Kidney glomerular epithelial cell (primary cell): ENCODE results near the gene ZBTB8OS.
"Not testable (repeated sequence)": the region's sequence is repeated elsewhere in the genome, so short reads cannot be mapped to it uniquely, and the experiment has no call there.

ENCODE experiments used
- DNase-seq: peaks from one replicate; lab custom pipeline; 2025; lab: John Stamatoyannopoulos, UW

Gene ZBTB8OS

DNA sequence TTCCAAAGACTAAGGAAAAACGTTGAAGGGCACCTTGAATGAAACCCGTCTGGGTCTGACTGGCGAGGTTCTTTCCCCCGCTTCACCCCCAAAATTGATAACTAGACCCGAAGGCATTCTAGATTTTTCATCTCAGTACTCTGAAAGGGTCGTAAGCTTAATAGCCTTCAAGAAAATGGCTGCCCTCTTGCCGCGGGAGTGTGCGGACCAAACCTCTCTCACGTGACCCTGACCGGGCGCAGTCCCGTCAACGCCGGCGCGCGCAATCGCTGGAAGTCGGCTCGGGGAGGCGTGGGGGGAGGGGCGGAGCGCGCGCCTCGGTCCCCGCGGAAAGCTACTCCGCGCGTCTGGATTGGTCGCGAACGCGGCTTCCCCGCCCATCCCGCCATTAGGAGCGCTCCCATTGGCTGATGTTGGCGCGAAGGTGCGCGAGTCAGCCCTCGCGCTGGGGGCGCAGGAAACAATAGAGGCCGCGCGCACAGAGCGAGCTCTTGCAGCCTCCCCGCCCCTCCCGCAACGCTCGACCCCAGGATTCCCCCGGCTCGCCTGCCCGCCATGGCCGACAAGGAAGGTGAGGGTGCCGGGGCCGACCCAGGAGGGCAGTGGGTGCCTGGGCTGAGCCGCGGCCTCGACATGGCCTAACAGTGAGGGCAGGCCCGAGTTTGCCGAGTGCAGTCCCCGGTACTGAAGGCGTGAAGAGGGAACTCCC is 556 bp upstream of the ZBTB8OS start, which contains the start of gene RBBP4:
Gene RBBP4, plus strand, starts transcription at position 457 of the 709 bp plus-strand sequence. Its CDS starts 99 bp downstream, at position 556.
- DNase-seq = peak; percentile 94

DNA sequence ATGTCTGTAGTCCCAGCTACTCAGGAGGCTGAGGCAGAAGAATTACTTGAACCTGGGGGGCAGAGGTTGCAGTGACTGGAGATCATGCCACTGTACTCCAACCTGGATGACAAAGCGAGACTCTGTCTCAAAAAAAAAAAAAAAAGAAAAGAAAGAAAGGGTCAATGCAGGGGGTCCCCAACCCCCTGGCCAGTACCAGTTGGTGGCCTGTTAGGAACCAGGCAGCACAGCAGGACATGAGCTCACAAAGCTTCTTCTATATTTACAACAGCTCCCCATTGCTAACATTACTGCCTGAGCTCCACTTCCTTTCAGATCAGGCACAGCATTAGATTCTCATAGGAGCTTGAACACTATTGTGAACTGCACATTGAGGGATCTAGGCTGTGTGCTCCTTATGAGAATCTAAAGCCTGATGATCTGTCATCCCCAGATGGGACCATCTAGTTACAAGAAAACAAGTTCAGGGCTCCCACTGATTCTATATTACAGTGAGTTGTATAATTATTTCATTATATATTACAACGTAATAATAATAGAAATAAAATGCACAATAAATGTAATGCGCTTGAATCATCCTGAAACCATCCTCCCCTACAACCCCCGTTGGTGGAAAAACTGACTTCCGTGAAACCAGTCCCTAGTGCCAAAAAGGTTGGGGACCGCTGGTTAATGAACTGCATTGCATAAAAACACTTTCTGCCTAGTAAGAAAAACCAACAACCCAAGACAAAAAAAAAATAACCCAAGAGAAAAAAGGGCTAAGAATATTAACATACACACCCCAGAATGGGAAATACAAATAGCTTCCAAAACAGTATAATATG is 2.8 kb downstream of the ZBTB8OS start:
- DNase-seq = no peak

DNA sequence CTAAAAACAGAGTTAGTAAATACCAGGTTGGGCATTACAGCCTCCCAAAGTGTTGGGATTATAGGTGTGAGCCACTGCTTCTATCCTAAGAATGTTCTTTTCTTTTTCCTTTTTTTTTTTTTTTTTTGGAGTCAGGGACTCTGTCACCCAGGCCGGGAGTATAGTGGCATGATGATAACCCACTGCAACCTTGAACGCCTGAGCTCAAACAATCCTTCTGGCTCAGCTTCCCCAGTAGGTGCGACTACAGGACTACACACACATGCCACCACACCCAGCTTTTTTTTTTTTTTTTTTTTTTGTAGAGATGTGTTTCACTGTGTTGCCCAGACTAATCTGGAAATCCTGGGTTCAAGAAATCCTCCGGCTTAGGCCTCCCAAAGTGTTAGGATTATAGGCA is 5.9 kb downstream of the ZBTB8OS start:
- DNase-seq = no peak

DNA sequence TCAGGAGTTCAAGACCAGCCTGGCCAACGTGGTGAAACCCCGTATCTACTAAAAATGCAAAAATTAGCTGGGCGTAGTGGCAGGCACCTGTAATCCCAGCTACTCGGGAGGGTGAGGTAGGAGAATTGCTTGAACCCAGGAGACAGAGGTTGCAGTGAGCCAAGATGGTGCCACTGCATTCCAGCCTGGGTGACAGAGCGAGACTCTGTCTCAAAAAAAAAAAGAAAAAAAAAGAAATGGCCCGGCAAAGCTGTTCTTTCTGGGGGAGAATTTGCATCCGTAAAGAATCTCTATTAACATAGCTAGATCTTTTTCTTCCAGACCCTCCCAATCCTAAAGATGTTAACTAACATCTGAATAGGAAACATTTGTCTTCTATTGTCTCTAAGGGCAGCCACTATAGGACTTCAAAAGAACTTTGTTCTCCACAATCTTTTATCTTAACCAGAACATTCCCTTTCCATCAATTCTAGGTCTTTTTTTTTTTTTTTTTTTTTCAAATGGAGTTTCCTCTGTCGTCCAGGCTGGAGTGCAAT is 8.0 kb downstream of the ZBTB8OS start:
- not testable (repeated sequence) for DNase-seq

DNA sequence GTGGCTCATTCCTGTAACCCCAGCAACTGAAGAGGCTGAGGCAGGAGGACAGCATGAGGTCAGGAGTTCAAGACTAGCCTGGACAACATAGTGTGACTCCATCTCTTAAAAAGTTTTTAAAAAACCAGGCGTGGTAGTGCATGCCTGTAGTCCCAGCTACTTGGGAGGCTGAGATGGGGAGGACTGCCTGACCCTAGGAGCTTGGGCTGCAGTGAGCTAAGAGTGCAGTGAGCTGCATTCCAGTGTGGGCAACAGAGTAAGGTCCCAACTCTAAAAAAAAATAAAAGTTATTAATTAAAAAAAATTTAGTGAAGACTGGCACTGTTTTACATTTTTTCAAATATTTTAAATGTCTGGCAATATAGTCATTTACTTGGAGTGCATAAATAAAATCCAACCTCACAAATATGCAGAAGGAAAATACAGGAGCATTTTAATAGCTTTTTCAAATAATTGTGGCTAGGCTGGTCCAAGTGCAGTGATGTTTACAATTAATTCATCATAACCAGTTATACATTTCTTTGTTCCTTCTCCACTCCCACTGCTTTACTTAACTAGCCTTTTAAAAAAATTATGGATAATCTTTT is 10.8 kb downstream of the ZBTB8OS start:
- no peak for DNase-seq

DNA sequence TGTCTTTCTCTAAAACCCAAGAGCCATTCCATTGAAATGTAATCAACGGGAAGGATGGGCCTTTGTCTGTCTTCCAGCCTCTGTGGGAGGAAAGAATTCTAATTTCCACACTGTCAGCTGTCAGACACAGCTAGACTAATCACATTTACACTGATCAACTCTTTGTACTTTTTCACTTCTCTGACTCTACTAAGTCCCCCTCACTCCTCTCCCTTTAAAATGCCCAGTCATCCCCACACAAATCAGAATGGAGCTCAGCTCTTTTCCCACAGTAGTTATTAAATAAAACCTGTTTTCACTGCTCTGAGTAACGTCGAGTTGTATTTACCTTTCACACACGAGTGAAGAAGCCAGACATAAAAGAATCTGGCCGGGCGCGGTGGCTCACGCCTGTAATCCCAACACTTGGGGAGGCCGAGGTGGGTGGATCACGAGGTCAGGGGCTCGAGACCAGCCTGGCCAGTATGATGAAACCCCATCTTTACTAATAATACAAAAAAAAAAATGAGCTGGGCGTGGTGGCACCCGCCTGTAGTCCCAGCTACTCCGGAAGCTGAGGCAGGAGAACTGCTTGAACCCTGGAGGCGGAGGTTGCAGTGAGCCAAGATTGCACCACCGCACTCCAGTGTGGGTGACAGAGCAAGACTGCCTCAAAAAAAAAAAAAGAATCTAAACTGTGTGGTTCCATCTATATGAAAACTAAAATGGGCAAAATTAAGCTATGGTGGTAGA is 13.3 kb downstream of the ZBTB8OS start:
- DNase-seq = no peak

DNA sequence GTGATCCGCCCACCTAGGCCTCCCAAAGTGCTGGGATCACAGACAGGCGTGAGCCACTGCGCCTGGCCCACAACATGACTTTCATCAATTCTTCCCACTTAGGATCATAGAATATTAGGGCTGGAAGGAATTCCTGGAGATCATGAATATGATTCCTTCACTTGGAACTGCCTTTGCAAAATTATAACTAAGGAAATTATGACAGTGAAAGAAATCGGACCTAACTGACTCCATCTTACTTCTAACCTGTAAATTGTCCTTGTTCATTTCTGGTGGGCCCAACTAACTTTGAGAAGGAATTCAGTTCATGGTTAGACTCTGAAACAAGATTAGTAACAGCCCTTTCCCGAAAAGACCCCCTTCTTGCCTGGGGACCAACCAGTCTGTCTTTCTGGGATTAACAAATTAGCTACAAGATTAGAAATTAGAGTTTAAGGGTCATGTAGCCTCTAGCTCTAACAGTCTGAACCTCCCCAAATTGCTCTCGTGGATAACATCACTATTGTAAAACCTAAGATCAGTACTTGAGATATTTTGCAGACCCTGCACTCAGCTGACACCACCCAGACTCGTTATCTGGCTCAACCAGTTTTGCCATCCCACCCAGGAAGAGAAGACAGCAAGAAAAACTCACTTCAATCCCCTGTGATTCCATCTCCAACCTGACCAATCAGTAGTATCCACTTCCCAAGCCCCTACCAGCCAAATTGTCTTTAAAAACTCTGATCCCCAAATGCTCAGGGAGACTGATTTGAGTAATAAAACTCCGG is 14.7 kb downstream of the ZBTB8OS start:
- DNase-seq = no peak

DNA sequence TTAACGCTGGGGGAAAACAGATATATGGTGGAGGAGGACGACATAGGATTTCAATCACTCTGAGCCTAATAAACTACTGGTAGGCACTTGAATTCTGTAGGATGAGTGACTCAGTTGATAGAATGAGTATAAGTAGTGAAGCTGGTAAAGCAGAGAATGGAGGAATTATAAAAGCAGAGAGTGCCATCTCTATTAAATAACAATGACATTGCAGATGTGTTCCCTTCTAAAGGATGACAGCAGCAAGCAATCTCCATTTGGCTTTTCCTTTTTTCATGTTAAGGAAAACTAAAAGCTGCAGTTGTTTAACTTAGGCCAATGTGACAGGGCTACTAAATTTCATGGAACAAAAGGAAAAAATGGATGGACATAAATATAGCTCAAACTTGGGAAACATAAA is 17.5 kb downstream of the ZBTB8OS start:
- no peak for DNase-seq

DNA sequence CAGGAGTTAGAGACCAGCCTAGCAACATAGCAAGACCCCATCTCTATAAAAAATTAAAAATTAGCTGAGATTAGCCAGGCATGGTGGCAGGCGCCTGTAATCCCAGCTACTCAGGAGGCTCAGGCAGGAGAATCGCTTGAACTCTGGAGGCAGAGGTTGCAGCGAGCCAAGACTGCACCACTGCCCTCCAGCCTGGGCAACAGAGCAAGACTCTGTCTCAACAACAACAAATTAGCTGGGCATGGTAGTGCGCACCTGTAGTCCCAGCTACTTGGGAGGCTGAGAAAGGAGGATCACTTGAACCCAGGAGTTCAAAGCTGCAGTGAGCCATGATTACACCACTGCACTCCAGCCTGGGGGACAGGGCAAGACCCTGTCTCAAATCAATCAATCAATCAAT is 20.2 kb downstream of the ZBTB8OS start:
- DNase-seq = not testable (repeated sequence)

DNA sequence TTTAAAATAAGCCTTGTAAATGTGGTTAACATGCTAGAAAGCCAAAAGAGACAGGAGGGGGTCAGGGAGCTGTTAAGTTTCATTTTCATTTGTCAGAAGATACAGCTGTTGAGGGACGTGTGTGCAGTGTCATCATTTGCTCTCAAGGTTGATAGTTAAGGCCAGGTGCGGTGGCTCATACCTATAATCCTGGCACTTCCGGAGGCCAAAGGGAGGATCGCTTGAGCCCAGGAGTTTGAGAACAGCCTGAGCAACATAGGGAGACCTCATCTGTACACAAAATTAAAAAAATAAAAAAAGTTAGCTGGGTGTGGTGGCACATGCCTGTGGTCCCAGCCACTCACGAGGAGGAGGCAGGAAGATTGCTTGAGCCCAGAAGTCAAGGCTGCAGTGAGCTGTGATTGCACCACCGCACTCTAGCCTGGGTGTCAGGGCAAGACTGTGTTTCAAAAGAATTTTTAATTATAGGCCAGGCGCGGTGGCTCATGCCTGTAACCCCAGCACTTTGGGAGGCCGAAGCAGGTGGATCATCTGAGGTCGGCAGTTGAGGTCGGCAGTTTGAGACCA is 22.7 kb downstream of the ZBTB8OS start:
- DNase-seq = no peak

DNA sequence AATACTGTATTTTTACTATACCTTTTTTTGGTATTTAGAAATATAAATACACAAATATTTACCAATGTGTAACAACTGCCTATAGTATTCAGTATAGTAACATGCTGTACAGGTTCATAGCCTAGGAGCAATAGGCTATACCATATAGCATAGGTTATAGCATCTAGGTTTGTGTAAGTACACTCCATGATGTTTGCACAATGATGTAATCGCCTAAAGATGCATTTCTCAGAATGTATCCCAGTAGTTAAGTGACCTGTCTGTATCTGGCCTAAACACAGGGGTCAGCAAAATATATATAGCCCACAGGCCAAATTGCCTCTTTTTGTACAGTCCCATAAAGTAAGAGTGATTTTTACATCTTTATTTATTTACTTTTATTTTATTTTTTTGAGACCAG is 24.2 kb downstream of the ZBTB8OS start:
- DNase-seq = no peak

DNA sequence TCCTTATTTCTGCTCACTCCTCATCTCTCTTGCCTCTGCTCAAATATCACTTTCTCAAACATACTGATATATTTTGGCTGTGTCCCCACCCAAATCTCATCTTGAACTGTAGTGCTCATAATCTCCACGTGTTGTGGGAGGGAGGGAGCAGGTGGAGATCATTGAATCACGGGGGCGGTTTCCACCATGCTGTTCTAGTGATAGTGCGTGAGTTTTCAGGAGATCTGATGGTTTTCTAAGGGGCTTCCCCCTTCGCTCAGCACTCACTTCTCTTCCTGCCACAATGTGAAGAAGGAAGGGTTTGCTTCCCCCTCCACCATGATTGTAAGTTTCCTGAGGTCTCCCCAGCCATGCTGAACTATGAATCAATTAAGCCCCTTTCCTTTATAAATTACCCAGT is 26.6 kb downstream of the ZBTB8OS start:
- no peak for DNase-seq

DNA sequence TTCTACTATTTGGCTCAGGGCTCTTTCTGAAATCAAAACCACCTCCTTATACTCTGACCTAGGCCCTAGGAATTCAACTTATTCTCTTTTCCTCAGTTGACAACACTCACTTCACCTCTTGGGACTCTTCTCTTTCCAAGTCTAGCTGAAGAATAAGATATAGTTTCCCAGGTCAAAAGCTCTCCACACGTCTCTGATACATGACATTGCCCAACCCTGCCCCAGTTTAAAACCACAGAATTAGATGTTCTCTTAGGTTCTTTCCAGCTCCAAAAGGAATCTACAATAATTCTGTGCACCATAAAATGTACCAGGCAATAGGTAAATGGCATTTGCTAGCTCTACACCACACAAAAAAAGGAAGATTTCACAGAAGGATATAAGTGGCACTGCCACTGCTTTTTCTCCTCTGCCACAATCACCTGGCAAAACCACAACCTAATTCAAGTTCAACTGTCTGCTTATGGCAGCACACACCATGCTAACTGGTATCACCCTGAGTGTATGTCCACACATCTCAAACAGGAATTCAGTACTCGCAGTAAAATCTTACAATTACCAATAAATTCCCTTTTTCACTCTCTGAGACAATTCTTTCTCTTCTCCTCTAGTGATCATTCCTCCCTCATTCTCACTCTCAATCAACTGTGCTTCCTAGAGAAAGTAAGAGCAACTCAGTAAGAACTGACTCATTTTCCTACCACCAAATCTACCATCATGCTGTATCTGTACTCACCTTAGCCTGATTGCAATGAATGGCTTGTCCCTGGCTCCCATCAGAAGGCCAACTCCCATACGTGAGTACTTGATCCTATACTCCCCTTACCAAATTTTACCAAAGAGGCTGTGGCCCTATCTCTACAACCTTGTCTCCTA is 27.3 kb downstream of the ZBTB8OS start:
- DNase-seq = no peak

DNA sequence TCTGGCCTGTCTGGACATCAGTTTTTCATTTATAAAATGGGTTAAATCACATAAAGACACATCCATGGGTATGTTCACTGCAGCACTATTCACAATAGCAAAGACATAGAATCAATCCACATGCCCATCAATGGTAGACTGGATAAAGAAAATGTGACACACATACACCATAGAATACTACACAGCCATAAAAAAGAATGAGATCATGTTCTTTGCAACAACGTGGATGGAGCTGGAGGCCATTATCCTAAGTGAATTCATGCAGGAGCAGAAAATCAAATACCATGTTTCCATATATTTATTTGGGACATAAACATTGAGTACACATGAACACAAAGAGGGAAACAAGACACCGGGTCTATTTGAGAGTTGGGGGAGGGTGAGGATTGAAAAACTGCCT is 28.1 kb downstream of the ZBTB8OS start:
- DNase-seq = no peak

DNA sequence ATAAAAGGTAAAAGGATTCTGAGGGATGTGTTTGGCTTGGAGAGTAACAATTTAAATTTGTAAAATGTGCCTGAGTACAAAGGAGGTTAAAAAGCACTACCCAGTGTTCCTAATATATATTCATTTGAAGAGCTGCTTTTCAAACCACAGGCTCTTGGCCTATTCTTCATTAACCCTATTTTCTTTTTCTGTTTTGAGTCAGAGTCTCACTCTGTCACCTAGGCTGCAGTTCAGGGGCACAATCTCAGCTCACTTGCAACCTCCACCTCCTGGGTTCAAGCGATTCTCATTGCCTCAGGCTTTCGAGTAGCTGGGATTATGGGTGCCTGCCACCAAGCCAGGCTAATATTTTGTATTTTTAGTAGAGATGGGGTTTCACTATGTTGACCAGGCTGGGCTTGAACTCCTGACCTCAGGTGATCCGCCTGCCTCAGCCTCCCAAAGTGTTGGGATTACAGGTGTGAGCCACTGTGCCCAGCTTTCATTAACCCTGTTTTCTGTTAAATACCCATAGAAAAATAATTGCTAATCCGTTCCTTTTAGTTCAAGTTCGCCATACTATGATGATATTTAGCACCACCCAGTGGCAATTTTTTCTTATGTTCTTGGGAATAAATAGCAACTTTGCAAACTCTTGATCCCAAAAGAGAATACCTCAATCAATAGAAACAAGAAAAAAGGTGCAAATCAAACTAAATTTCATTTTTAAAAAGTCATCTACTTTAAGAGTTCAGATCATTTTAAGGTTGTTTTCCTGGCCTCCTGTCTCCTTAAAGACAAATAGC is 30.5 kb downstream of the ZBTB8OS start:
- no peak for DNase-seq

DNA sequence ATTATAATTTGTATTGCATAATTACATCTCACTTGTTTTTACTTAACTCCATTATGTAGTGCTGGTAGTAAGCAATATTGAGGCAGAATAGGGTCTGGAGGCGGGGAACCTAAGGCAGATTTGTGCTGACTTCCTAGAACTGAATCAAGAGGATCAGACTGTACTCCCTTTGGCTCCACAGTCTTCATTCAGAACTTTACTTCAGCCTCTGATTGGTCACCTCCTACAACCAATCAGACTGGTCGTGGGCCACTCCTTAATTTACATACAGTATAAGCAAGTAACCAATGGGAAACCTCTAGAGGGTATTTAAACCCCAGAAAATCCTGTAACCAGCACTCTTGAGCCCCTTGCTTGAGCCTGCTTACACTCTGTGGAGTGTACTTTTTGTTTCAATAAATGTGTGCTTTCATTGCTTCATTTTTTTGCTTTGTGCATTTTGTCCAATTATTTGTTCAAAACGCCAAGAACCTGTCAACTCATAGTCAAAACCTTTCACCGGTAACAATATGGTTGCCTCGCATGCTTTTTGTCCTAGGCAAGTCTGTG is 31.6 kb downstream of the ZBTB8OS start:
- DNase-seq = no peak

DNA sequence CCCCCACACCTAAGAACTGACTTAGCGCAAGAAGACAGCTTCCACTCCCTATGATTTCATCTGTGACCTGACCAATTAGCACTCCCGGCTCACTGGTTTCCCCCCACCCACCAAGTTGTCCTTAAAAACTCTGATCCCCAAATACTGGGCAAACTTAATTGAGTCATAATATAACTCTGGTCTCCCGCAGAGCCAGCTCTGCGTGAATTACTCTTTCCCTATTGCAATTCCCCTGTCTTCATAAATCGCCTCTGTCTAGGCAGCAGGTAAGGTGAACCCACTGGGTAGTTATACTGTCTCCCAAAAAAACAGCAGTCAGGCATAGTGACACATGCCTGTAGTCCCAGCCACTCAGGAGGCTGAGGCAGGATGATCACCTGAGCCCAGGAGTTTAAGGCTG is 36.9 kb downstream of the ZBTB8OS start:
- no peak for DNase-seq

DNA sequence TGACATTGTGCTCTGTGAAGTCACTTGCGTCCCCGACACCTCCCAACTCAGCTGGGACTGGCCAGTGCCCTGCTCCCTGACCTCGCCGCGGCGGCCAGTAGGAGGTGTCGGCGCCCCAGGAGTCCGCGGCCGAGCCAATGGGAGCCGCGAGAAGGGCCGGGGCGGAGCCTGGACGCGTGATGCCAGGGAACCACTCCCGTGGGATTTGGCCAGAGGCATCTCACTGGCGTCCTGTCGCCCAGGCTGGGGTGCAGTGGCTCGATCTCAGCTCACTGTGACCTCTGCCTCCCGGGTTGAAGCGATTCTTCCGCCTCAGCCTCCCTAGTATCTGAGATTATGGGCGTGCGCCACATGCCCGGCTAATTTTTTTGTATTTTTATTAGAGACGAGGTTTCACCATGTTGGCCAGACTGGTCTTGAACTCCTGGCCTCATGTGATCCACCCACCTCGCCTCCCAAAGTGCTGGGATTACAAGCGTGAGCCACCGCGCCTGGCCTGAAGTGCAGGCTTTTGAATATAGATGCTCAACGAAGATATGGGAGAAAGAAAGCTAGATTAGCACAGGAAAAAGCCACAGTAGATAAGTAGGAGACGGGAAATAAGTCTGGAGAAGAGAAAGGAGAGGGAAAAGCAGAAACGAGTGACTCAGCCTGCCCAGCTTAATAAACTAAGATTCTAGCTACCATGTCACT is 38.0 kb downstream of the ZBTB8OS start:
- peak; percentile 69 for DNase-seq
